ENCODE results near the gene STAC3.
A peak's percentile ranks its signal among the peaks of the same experiment; 100 is the strongest.

Gene STAC3

GRCh38 chr12:57254506-57255280, 3.7 kb upstream of the STAC3 start:
- no peak for DNase-seq

GRCh38 chr12:57250541-57250940, 446 bp downstream of the STAC3 start:
- DNase-seq: no peak

GRCh38 chr12:57248934-57249742, 1.8 kb downstream of the STAC3 start:
- DNase-seq: no peak

GRCh38 chr12:57247041-57247440, 3.9 kb downstream of the STAC3 start:
- no peak for DNase-seq

GRCh38 chr12:57244312-57244696, 6.7 kb downstream of the STAC3 start:
- no peak for DNase-seq

- peak; percentile 84 for DNase-seq
These were observed 7.3 kb downstream of the STAC3 start for GRCh38 chr12:57243521-57244311.

- peak; percentile 73 for DNase-seq
These were observed 8.1 kb downstream of the STAC3 start for GRCh38 chr12:57242691-57243454.

GRCh38 chr12:57242329-57242690, 8.7 kb downstream of the STAC3 start:
- no peak for DNase-seq

GRCh38 chr12:57241402-57242310, 9.3 kb downstream of the STAC3 start:
- DNase-seq: no peak

- no peak for DNase-seq
These were observed 10.0 kb downstream of the STAC3 start for GRCh38 chr12:57240926-57241401.

- peak; percentile 88 for DNase-seq
These were observed 10.7 kb downstream of the STAC3 start for GRCh38 chr12:57240066-57240921.

GRCh38 chr12:57239587-57240065, 11.4 kb downstream of the STAC3 start:
- no peak for DNase-seq

- DNase-seq: peak; percentile 93
These were observed 12.0 kb downstream of the STAC3 start for GRCh38 chr12:57238854-57239554.

GRCh38 chr12:57237932-57238853, 12.8 kb downstream of the STAC3 start:
- peak; percentile 59 for DNase-seq

GRCh38 chr12:57237596-57237931, 13.4 kb downstream of the STAC3 start:
- no peak for DNase-seq

GRCh38 chr12:57236925-57237595, 13.9 kb downstream of the STAC3 start:
- no peak for DNase-seq

GRCh38 chr12:57236201-57236924, 14.6 kb downstream of the STAC3 start:
- DNase-seq: no peak

All from activated CD4-positive, alpha-beta T cell treated with anti-CD3 and anti-CD28 coated beads, Interleukin-10, Interleukin-2, amounts not matched to agents 100 ng/mL and 50 ng/mL, durations not matched to agents 16 hours and 8 hours (primary cell).